HG02970 (cell line): Measurements from ENCODE around the gene FANCC.

Experiments used
- ATAC-seq: cut with Tn5 transposase; IDR thresholded peaks from one replicate; pipeline ENCODE4 v1.9.1; 2021; ENCODE audit warnings: mild to moderate bottlenecking, moderate library complexity, moderate number of reproducible peaks; ENCODE audit not compliant: unreplicated experiment, low FRiP score

Gene FANCC

DNA sequence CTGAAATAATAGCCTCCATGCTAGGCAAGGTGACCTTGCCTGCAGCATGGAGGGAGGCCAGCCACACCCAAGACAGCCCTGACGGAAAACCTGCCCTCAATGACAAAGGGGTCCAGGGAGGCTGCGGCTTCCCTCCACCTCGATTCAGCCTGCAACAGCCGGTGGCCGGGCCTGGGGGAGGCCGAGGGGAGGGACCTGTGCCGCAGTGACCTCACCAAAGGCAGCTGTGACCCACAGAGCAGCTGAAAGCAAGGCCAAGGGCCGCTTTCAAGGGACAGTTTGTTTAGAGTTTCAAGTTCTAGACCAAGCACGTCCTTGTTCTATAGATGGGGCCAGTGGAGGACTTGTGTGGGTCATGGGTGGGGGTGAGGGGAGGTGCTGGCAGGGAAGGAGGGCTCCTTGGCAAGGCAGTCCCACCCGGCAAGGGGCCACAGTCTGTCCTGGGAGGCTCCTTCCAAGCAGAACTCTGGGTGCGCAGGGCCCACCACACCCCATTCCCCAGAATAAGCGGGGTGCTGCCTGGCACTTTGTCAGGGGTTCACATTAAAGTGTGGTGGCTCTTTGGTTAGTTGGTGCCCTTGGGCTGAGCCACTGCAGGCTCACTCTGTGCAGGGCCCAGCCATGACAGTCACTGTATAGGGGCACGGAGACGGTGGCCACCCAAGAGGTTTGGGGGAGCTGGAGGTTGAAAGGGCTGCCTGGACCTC, 226.5 kb downstream of the FANCC start:
- ATAC-seq, result no peak

DNA sequence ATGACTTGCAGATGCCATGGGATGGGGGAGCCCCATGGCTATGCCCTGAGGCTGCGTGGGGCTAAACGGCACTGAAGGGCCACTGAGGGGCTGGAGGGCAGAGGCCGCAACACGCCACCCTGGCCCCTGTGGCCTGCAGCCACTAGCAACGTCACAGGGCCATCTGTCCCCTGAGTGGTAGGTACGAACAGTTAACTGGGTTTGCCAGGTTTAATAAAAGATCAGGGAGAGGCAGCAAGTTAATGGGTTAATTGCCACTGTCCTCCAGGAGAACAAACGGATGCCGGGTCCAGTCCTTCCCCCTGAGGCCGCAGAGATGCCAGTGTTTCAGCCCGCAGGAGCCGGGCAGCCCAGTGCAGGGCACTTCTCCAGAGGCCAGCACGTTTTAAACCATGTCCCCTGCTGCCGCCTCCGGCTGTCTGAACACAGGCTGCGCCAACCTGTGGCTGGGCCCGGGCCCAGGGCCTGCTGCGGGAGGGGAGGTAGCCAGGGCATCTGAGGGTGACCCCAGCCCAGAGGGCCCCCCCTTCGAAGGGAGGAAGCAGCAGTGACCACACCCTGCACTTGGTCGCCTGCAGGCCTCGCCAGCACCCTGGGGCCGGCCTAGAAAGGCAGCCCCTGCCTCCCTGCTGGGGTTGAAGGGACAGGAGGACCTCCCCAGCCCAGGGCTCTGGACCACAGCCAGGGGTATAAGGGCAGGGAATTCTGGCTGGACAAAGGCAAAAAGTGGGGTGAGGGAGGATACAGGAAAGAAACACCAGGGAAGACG, 227.3 kb downstream of the FANCC start:
- ATAC-seq, result no peak

DNA sequence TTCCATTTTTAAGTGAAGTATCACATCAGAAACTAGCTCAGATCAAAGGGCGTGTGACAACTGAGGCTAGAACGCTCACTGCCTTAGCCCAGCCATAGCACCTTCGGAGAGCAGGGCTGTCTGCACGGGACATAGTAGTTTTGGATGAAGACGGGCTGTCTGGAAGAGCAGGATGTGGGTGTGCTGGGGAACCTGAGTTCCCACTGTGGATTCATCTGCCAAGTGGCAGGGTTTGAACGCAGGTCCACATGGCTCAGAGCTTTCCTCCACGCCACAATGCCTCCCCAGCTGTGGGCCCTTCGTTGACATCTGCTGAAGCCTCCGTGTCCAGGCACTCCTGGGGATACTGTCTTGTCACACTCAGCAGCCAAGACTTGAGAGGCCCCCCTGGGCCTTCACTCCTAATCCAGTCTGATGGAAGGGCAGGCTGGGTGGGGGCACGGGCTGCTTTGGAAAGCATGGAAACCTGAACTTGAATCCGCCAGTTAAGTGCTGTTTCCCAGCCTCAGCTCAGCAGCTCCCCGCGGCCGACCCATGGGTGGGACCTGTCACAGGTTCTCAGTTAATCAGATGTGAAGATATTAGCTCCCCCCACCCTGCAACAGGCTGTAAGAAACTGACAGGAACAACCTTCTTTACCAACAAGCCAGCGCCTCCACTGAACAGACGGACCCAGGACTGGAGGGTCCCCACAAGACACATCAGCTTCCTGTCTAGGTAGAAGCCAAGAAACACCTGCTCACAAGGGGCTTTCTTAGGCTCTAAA, 228.1 kb downstream of the FANCC start:
- ATAC-seq, result no peak

DNA sequence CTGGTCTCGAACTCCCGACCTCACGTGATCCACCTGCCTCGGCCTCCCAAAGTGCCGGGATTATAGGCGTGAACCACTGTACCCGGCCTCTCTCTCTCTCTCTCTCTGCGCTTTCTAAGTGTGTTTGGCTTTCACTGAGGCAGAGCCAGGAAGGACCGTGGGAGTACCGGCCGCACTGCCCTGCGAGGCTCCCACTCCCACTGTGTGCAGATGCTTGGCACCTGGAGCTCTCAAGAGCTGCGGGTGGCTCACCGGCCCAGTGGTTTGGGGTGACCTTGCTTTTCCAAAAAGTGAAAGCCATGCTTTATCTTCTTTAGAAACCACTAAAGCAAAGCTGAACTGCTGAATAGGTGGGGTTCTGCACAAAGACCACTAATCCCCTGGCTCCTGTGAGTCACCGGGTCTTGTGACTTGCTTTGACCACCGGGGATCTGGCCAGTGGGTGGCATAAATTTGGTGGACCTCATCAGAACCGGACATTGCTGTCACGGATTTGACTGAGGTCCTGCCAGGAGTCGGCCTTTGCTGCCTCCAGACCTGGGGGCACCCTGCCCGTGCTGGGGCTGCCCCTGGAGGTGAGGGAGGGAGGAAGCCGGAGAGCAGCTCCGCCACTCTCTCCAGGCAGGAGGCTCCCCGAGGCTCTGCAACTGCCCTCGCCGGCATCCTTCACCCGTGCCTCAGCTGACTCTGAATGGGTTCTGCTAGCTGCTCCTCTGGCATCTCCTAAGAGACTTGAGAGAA, 228.9 kb downstream of the FANCC start:
- no peak for ATAC-seq

DNA sequence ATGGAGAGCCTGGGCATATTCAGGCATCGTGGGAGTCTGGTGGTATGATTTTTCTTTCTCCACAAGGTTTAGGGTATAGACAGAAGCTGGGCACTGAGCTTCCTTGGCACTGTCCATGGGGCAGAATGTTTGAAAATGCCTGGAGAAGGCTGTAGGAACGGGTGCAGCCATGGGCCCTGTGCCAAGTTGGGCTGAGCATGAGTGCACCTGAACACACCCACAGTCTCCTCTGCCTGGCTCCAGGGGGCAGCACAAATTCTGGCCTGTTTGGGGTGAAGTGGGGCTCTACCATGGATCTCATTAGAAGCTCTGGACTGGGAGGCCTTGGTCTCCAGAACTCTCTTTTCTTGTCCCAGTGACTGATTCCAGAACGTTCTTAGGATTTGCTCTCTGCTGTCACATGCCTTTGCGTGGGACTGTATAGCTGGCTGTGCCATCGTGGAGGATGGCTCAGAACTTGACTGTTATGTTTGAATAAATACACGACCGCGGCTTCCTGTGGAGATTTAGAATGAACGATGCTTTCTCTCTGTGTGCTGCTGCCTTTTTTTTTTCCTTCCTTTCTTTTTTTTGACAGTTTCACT, 229.8 kb downstream of the FANCC start:
- ATAC-seq, result no peak

DNA sequence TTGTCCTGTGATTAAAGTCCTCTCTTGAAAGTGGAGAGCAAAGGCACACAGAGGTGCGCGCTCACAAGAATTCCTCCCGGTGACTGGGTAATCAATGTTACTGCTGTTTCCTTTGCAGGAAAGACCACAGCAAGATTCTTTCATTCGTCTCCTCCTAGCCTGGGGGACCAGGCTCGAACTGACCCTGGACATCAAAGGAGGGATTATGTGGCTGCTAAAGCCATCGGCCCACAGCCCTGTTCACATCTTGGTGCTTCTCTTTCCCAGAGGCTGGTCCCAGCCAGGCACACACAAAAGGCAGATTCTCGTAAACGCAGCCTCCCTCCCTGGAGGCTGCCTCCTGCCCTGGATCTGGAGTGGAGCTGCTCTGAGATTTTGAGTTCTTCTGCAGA, 230.9 kb downstream of the FANCC start:
- no peak for ATAC-seq

DNA sequence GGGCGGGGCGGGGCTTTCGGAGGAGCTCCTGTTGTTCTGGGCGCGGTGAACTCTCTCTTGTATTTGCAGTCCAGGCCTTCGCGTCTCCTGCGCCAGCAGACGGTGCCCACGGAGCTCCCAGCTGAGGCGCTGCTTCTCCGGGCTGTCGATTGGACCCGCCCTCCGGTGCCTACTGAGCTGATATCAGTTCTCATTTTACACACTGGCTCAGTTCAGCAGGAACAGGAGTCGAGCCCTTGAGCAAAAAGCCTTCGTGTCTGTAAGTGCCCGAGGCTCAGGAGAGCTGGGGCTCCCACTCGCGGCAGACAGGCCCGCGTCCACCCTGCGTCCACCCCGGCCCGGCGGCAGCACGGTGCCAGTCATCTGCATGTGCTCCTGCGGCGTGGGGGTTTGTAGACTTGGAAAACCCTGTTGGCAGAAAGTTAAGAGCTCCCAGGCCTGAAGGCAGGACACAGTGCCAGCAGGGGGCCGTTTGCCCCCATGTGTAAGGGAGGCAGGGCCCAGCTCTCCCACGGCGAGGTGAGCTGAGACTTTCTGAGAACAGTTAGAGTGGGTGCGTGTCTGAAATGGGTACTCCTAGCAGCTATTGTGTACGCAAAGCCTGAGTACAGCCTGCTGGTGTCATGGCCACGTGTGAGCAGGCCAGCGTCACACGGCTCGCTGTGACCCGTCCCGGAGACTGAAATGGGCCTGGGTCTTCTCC, 231.5 kb downstream of the FANCC start:
- ATAC-seq, result no peak

DNA sequence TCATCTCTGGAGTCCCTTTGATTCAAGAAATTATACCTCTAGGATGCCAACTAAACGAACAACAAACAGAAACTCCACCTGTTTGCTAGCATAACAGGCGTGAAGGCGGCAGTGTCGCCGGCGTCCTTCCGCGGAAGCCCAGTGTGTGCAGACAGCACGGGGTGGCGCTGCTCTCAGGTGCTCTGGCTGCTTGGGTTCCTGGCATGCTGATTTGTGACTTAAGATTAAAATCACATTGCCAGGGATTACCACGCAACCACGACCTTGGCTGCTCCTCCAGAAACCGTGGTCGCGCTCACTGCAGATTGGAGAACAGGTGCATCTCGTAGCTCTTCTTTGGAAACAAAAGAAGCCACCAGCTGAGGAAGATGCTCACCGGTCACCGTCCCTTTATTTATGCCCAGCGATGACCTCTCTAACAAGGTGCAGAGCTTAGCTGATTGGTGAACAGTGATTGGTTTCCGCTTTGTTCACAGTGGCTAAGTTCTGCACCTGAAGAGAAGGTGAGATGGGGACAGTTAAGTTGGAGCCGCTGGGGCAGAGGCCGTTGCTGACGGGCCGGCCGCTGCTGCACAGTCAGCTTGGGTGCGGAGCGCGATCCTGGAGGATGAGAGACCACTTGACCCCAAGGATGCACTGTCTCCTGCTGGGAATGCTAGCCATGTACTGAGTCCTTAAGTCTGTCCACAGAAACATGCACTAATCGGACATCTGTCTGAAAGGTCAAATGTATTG, 232.3 kb downstream of the FANCC start:
- ATAC-seq, result no peak

DNA sequence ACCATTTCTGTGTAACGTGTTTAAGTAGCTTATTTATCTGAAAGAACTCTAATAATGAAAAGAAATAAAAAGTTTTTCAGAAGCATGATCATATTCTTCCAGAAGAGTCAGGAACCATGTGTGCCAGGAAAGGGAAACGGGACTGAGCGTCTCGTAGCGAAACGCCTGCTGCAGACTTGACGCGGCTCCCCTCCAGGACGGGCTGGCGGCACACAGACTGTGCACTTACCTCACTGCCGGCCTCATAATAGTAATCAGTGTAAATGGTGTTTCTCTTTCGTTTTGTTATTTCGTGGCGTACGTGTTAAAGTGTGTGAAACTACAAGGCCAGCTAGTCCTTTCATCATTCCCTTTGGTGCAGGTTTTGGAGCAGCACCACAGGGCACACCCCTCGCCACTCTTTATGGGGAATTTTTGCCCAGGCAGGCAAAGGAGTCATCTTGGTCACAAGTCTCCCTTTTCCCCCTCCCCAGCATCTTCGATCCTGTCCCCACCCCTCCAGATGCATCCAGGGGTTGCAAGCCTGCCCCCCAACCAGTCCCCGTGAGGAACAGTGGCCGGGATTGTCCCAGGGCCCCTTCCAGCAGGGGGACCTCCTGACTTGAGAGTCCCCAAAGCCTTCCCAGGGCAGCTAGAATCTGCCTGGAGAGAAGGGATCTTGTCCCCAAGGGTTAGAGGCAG, 233.1 kb downstream of the FANCC start:
- no peak for ATAC-seq

DNA sequence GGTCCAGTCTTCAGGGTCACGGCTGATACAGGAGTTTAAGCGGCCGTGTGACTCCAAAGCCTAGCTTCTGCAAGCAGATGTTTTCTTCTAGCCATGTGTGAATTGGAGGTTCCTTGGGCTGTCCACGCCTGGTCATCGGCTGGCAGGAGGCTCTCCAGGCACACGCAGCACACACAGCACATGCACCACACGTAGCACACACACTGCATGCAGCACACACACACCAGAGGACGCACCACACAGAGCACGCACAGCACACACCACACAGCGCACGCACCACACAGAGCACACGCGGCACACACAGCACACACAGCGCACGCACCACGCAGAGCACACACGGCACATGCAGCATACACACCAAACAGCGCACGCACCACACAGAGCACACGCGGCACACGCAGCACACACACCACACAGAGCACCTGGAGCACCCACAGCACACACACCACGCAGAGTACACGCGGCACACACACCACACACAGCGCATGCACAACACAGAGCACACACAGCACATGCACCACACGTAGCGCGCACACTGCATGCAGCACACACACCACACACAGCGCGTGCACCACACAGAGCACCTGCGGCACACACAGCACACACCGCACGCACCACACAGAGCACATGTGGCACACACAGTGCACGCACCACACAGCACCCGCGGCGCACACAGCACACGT, 234.3 kb downstream of the FANCC start:
- no peak for ATAC-seq

DNA sequence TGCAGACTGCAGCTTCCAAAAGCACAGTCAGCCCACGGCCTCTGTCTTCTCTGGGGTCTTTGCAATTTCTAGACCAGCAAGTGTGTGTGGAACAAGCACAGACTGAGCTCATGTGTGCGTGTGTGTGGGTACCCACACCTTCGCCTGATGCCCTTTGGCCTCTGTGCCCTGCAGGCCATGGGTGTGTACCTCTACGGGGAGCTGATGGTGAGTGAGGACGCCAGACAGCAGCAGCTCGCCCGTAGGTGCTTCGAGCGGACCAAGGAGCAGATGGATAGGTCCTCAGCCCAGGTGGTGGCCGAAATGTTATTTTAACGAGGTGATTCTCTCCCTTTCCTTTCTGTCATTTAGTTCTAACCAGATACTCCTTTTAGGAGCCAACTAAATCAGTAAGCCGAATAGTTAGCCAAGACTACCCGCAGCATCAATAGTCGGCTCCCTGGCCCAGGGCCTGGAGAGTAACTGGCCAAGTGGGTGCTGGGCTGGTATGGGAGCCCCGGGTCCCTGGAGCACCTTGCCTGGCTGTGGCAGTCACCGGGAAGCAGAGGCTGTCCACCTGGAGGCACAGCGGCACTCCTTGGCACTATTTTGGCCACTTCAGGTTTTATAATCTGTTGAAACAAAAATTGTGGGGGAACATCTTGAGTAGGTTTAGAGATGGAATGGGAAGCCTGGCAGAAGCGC, 235.0 kb downstream of the FANCC start:
- ATAC-seq, result no peak

DNA sequence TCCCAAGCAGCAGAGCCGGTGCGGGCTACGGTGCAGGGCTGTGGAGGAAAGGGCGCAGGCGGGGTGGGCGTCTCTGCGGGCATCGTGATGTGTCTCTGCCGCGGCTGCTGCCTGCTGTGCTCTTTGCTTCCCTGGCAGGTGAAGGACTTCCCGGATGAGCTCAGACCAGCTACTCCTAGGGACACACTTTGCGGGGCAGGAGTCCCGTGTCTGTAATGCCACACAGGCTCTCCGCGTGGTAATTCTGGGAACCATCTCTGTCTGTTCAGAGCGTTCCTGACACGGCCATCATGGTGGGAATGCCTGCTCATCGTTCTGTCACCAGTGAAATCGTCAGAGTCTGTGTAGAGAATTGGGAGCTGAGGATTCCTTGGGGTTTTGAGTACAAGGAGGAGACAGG, 235.5 kb downstream of the FANCC start:
- no peak for ATAC-seq

DNA sequence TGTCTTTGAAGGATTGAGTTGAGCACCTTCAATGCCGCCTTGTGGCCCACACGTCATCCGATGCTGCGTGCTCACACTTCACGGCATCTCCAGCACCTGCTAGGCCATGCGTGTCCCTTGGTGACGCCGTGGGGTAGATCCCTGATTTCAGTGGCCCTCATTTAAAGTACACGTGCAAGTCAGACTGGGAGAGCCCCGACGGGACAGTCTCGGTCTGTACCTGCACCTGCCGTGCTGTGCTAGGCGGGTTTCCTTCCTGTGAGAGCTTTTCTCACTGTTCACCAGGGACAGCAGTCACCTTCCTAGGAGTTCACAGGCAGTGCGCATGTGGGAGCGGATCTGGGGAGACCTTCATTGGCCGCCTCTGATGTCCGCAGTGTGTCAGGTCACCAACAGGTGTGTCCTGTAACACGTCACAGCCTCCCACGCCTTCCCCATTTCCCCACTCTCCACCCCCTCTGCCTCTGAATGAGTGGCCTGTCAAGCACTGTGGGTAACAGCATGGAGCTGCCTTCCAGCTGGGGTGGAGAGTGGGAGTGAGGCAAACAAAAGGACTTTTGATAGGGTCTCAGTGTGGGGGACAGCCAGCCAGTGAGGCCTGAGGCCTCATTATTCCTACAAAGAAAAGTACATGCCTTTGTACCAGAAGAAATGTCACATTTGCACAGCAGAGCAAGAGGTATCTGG, 236.4 kb downstream of the FANCC start:
- no peak for ATAC-seq

DNA sequence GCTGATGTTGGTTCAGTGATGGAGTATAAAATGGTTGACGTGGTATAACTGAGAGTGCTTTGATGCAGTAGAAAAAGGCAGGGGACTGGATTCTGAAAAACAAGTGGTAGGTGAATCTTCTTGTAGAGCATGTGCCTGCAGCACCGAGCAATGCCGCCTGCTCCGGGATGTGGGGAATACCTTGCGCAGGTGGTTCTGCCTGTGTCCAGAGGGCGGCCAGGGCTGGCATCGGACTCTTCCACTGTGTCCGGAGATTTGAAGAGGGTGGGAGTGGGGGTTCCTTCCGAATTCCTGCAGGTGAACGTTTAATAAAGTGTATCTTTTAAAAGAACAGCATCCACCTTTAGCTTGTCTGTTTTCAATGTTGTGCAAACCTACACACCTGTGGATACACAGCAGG, 238.0 kb downstream of the FANCC start:
- no peak for ATAC-seq

DNA sequence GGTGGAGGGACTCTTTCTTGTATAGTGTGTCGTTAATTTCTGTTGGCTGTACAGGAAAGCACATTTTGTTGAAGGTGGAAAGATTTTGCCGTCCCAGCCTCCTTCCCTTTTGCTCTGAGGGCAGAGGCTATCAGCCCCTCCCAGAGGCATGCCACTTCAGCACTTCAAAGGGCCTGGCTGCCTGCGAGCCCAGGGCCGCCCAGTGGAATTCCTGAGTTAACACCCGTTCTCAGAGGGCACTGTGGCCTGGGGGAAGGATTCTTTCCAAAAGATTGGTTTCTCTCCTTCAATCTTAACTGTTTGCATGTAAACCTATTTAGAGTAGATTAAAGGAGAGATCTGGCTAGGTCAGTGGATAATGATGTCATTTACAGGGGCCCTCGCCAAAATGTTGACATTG, 238.6 kb downstream of the FANCC start:
- ATAC-seq, result no peak

DNA sequence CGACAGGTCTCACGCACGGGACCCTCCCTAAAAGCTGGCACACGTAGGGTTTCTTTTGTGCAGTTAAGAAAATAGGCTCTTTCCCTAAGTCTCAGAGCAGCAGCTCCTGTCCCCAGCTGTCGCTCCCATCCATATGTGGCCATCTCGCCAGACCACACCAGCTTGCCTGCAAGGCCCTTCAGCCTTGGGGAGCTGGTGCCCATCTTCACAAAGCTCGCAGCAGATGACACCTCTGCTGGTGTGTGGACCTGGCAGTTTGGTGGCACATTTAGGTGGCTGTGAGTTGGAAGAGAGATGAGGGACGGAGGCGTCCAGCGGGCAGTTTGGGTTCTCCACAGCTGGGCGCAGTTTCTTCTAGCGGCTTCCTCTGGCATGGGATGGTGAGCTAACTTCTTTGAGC, 239.0 kb downstream of the FANCC start:
- no peak for ATAC-seq
